Fibroblast of lung (primary cell): Measurements from ENCODE around the gene HIP1R. TPM values are rescaled to one million over a fixed set of nuclear protein-coding genes. Genes with fewer than 3 reads are reported as not detected.

Source experiments
- DNase-seq, 2 donors: peaks; one replicate each; pipeline versions ENCODE4 v3.0.0 to v3.0.0-alpha.2; 2010; ENCODE audit warnings: low read depth in 2 of 2
- H2AFZ ChIP-seq: 2 replicates; pipeline ENCODE4 v1.5.1; 2012; ENCODE audit warnings: low read length, control low read depth, inconsistent platforms
- H3K27ac ChIP-seq: 2 replicates; pipeline ENCODE4 v1.5.1; 2011; ENCODE audit warnings: low read length, control low read depth; ENCODE audit not compliant: insufficient read depth
- H3K27me3 ChIP-seq: 2 replicates; pipeline ENCODE4 v1.5.1; 2011; ENCODE audit warnings: mild to moderate bottlenecking, low read length; ENCODE audit not compliant: control insufficient read depth, insufficient read depth
- H3K36me3 ChIP-seq: 2 replicates; pipeline ENCODE4 v1.5.1; 2011; ENCODE audit warnings: low read length; ENCODE audit not compliant: control insufficient read depth, insufficient read depth
- H3K4me1 ChIP-seq: 2 replicates; pipeline ENCODE4 v1.5.1; 2011; ENCODE audit warnings: low read length; ENCODE audit not compliant: control insufficient read depth, insufficient read depth; ENCODE audit errors: extremely low read depth
- H3K4me2 ChIP-seq: 2 replicates; pipeline ENCODE4 v1.5.1; 2011; ENCODE audit warnings: low read length, control low read depth; ENCODE audit not compliant: insufficient read depth; ENCODE audit errors: extremely low read depth
- H3K4me3 ChIP-seq, 4 experiments: fragments of 200-600 bp in 1 of 4; sonication (generic) in 1 of 4; replicated peaks in 1 of 4; 2 replicates each; pipeline ENCODE4 v1.5.1; 2011 to 2016; ENCODE audit warnings: low read length in 4 of 4, low read depth in 3 of 4, mild to moderate bottlenecking in 3 of 4, control low read depth in 2 of 4, inconsistent platforms in 1 of 4, mixed read lengths in 1 of 4; ENCODE audit not compliant: insufficient read depth in 1 of 4; ENCODE audit errors: control extremely low read depth in 1 of 4
- H3K79me2 ChIP-seq: 2 replicates; pipeline ENCODE4 v1.5.1; 2012; ENCODE audit warnings: mild to moderate bottlenecking, low read length, inconsistent platforms; ENCODE audit not compliant: control insufficient read depth, insufficient read depth
- H3K9ac ChIP-seq: 2 replicates; pipeline ENCODE4 v1.5.1; 2011; ENCODE audit warnings: mild to moderate bottlenecking, low read length, control low read depth; ENCODE audit not compliant: insufficient read depth
- H3K9me3 ChIP-seq: 2 replicates; pipeline ENCODE4 v1.5.1; 2012; ENCODE audit warnings: low read depth, low read length; ENCODE audit not compliant: control insufficient read depth, insufficient read depth
- H4K20me1 ChIP-seq: 2 replicates; pipeline ENCODE4 v1.5.1; 2011; ENCODE audit warnings: low read length; ENCODE audit not compliant: control insufficient read depth, insufficient read depth; ENCODE audit errors: extremely low read depth
- CTCF ChIP-seq, 2 donors: IDR thresholded peaks in 1 of 2; conservative IDR thresholded peaks in 1 of 2; 1 replicate in 1 of 2; 2 replicates in 1 of 2; pipeline ENCODE4 v1.5.1; 2011 to 2012; ENCODE audit warnings: low read length in 2 of 2, control low read depth in 1 of 2, inconsistent platforms in 1 of 2, low read depth in 1 of 2, mild to moderate bottlenecking in 1 of 2
- EZH2 ChIP-seq: IDR thresholded peaks from 2 replicates; pipeline ENCODE4 v1.5.1; 2012; ENCODE audit warnings: low read length, control low read depth, mild to moderate bottlenecking; ENCODE audit errors: missing control alignments
- polyA plus RNA-seq, 2 donors: library from polyadenylated mRNA; depleted of rRNA in 1 of 2; stranded (reverse) in 1 of 2; unstranded in 1 of 2; fragments of >200 nt; gene quantifications; 2 replicates each; pipeline ENCODE4 v1.2.1, GENCODE V29; 2011 to 2012; ENCODE audit warnings: missing spikeins in 1 of 2
- total RNA-seq: library from RNA; depleted of rRNA; stranded (reverse); fragments of >200 nt; gene quantifications from 2 replicates; pipeline ENCODE4 v1.2.1, GENCODE V29; 2014

HIP1R gene
- total and polyA plus RNA-seq, 2 donors (not counting 1 experiment from before 2014, with no cell fraction given): 3.4 to 21.3 TPM

GRCh38 chr12:122842505-122843405 is 7.5 kb downstream of the HIP1R start:
- H3K9ac ChIP-seq: no peak overlapping the region
- peaks cover 13% of the 10 kb centered on the region for H3K4me1 ChIP-seq
- H3K27ac ChIP-seq: no peak overlapping the region
- no peaks in the 10 kb centered on the region for H3K27me3 ChIP-seq
- H2AFZ ChIP-seq: no peak overlapping the region
- H3K79me2 ChIP-seq: no peaks in the 10 kb centered on the region
- no peaks in the 10 kb centered on the region for H4K20me1 ChIP-seq
- DNase-seq: peak in 1 of 2 donors; percentile 53
- no peak for TF ChIP-seq CTCF (conservative IDR thresholded peaks at IDR 0.05 in 1 of 2, IDR thresholded peaks at IDR 0.05 in 1 of 2; ENCODE audit: low read depth in 1 of 2, low read length in 2 of 2)
- no peak for TF ChIP-seq EZH2
- no peak overlapping the region for H3K4me3 ChIP-seq
- no peaks in the 10 kb centered on the region for H3K36me3 ChIP-seq
- H3K4me2 ChIP-seq: no peak overlapping the region
- no peaks in the 10 kb centered on the region for H3K9me3 ChIP-seq

- Histone ChIP-seq H3K9me3 (no peaks in the 10 kb centered on the region), H2AFZ (no peak overlapping the region), H3K4me1 (peaks cover 13% of the 10 kb centered on the region), H3K9ac (no peak overlapping the region), H3K4me2 (no peak overlapping the region), H3K79me2 (no peaks in the 10 kb centered on the region), H3K4me3 (no peak overlapping the region), H4K20me1 (no peaks in the 10 kb centered on the region), H3K27ac (no peak overlapping the region), H3K27me3 (no peaks in the 10 kb centered on the region), H3K36me3 (no peaks in the 10 kb centered on the region)
- TF ChIP-seq CTCF (conservative IDR thresholded peaks at IDR 0.05 in 1 of 2, IDR thresholded peaks at IDR 0.05 in 1 of 2; ENCODE audit: low read depth in 1 of 2, low read length in 2 of 2) (no peak), EZH2 (no peak)
- no peak for DNase-seq
These were observed 8.2 kb downstream of the HIP1R start for GRCh38 chr12:122843455-122843854.

GRCh38 chr12:122844366-122844971 is 9.2 kb downstream of the HIP1R start:
- H3K27ac ChIP-seq: no peak overlapping the region
- no peaks in the 10 kb centered on the region for H3K9me3 ChIP-seq
- H3K27me3 ChIP-seq: no peaks in the 10 kb centered on the region
- H3K4me3 ChIP-seq: no peak overlapping the region
- H3K79me2 ChIP-seq: no peaks in the 10 kb centered on the region
- H2AFZ ChIP-seq: no peak overlapping the region
- no peak for DNase-seq
- peaks cover 13% of the 10 kb centered on the region for H3K4me1 ChIP-seq
- no peaks in the 10 kb centered on the region for H3K36me3 ChIP-seq
- no peak overlapping the region for H3K4me2 ChIP-seq
- H3K9ac ChIP-seq: no peak overlapping the region
- H4K20me1 ChIP-seq: no peaks in the 10 kb centered on the region
- TF ChIP-seq CTCF (conservative IDR thresholded peaks at IDR 0.05 in 1 of 2, IDR thresholded peaks at IDR 0.05 in 1 of 2; ENCODE audit: low read depth in 1 of 2, low read length in 2 of 2) (no peak), EZH2 (no peak)
